Osteoblast (primary cell): ENCODE results near the gene HORMAD2. TPM values are rescaled to one million over a fixed set of nuclear protein-coding genes. Genes with fewer than 3 reads are reported as not detected.

Experiments
- DNase-seq: peaks from one replicate; pipeline ENCODE4 v3.0.0; 2011; ENCODE audit warnings: low spot score, mixed read lengths; ENCODE audit not compliant: insufficient read length; ENCODE audit errors: missing footprints
- H2AFZ ChIP-seq: 2 replicates; pipeline ENCODE4 v1.6.0; 2011; ENCODE audit warnings: mild to moderate bottlenecking, low read length
- H3K27ac ChIP-seq: 2 replicates; pipeline ENCODE4 v1.5.1; 2011; ENCODE audit warnings: mild to moderate bottlenecking, low read depth, low read length, moderate library complexity
- H3K27me3 ChIP-seq: 2 replicates; pipeline ENCODE4 v1.6.0; 2012; ENCODE audit warnings: mild to moderate bottlenecking, control low read depth, inconsistent platforms, low read length, moderate library complexity; ENCODE audit not compliant: insufficient read depth
- H3K36me3 ChIP-seq: 2 replicates; pipeline ENCODE4 v1.5.1; 2011; ENCODE audit warnings: mild to moderate bottlenecking, low read length, control low read depth, moderate library complexity; ENCODE audit not compliant: insufficient read depth
- H3K4me1 ChIP-seq: 2 replicates; pipeline ENCODE4 v1.5.1; 2011; ENCODE audit warnings: mild to moderate bottlenecking, low read length, control low read depth, moderate library complexity; ENCODE audit not compliant: insufficient read depth
- H3K4me2 ChIP-seq: 2 replicates; pipeline ENCODE4 v1.6.0; 2011; ENCODE audit warnings: mild to moderate bottlenecking, low read length; ENCODE audit not compliant: insufficient read depth
- H3K4me3 ChIP-seq: fragments of 200-600 bp; sonication (generic); 3 replicates; pipeline ENCODE4 v1.5.1; 2012; ENCODE audit warnings: mild to moderate bottlenecking, low read length, inconsistent platforms; ENCODE audit not compliant: insufficient read depth
- H3K79me2 ChIP-seq: 2 replicates; pipeline ENCODE4 v1.6.0; 2012; ENCODE audit warnings: mild to moderate bottlenecking, low read length, control low read depth, inconsistent platforms; ENCODE audit not compliant: insufficient read depth
- H3K9me3 ChIP-seq: 2 replicates; pipeline ENCODE4 v1.5.1; 2011; ENCODE audit warnings: low read depth, low read length, control low read depth
- H4K20me1 ChIP-seq: 2 replicates; pipeline ENCODE4 v1.6.0; 2012; ENCODE audit warnings: mild to moderate bottlenecking, low read length, control low read depth; ENCODE audit not compliant: insufficient read depth
- total RNA-seq: library from RNA; depleted of rRNA; stranded (reverse); fragments of >200 nt; gene quantifications from 2 replicates; pipeline ENCODE4 v1.2.3, GENCODE V29; 2012
- TF ChIP-seq, protein P1 (sequence below): IDR thresholded peaks from 2 replicates; pipeline ENCODE4 v1.5.1; 2011; ENCODE audit warnings: mild to moderate bottlenecking, low read depth, low read length, moderate library complexity; ENCODE audit errors: extremely low read depth

Gene HORMAD2
- total RNA-seq, 1 donor = under 0.01 TPM

DNA sequence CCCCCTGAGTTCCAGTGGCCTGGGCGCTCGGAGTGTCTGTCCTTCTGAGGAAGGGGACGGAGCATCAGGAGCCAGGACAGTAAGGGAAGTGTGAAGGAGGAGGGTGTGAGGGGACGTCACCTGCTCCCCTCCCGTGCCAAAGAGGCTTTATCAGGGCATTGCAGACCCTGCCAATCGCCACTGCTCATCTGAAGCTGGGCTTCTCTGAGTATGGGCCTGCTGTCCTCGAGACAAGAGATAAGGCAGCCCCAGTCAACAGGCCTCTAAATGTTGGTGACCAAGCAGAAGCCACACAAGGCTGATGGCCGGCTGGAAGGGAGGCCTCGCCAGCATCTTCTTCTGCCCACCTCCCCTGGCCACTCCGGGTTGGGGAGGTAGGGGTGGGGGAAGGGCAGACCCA, 136.4 kb downstream of the HORMAD2 start:
- no peaks in the 10 kb centered on the region for H3K9me3 ChIP-seq
- H3K36me3 ChIP-seq = no peaks in the 10 kb centered on the region
- no peak overlapping the region for H3K4me3 ChIP-seq
- TF ChIP-seq, protein P1, sequence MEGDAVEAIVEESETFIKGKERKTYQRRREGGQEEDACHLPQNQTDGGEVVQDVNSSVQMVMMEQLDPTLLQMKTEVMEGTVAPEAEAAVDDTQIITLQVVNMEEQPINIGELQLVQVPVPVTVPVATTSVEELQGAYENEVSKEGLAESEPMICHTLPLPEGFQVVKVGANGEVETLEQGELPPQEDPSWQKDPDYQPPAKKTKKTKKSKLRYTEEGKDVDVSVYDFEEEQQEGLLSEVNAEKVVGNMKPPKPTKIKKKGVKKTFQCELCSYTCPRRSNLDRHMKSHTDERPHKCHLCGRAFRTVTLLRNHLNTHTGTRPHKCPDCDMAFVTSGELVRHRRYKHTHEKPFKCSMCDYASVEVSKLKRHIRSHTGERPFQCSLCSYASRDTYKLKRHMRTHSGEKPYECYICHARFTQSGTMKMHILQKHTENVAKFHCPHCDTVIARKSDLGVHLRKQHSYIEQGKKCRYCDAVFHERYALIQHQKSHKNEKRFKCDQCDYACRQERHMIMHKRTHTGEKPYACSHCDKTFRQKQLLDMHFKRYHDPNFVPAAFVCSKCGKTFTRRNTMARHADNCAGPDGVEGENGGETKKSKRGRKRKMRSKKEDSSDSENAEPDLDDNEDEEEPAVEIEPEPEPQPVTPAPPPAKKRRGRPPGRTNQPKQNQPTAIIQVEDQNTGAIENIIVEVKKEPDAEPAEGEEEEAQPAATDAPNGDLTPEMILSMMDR = no peak
- no peaks in the 10 kb centered on the region for H3K79me2 ChIP-seq
- no peaks in the 10 kb centered on the region for H3K27me3 ChIP-seq
- H2AFZ ChIP-seq = no peak overlapping the region
- no peaks in the 10 kb centered on the region for H4K20me1 ChIP-seq
- H3K4me1 ChIP-seq = peaks cover 28% of the 10 kb centered on the region
- H3K4me2 ChIP-seq = no peak overlapping the region
- no peak for DNase-seq
- no peak overlapping the region for H3K27ac ChIP-seq

DNA sequence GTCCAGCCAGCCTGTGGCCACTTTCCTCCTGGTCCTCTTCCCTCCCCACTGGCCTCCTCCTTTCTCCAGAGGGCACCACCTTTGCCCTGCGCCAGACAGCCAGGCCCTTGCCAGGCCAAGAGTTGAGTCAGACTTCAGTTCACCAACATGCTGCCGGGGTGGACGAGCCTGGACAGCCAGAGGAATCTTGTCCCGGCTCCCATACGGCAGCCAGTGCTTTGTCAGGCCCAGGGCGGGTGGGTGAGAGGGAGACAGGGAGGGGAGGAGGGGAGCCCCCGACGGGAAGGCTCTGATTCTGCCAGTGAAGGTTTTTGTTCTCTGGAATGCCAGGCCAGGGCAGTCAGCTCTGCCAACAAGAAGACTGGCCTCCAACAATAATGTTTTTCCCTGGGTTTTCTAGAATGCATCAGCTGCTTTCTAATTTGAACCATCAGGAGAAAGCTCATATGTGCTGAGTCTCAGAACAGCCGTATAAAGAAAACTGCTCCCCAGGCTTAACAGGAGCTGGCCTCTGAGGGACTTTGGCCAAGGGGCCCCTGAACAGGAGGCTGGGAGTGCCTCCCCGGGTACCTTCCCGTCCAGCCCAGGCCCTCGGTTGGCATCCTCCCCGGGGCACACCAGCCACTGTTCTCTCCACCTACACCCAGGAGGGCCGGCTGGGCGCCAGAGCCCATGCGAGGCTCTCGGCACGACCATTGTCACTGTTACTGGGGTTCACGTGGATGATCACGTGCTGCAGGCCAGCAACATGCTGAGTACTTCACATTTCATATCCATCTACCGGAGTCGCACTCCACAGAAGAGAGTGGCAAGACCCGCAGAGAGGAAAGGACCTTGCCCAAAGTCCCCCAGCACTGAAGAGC, 137.7 kb downstream of the HORMAD2 start:
- no peak overlapping the region for H3K4me3 ChIP-seq
- H2AFZ ChIP-seq = peak overlapping the region; percentile 8
- peak overlapping the region; percentile 32 for H3K4me2 ChIP-seq
- H3K4me1 ChIP-seq = peaks cover 19% of the 10 kb centered on the region
- H3K36me3 ChIP-seq = no peaks in the 10 kb centered on the region
- H3K27ac ChIP-seq = peak overlapping the region; percentile 90
- no peak for DNase-seq
- TF ChIP-seq, protein P1 = no peak
- H3K27me3 ChIP-seq = no peaks in the 10 kb centered on the region
- H3K79me2 ChIP-seq = no peaks in the 10 kb centered on the region
- no peaks in the 10 kb centered on the region for H3K9me3 ChIP-seq
- no peaks in the 10 kb centered on the region for H4K20me1 ChIP-seq

DNA sequence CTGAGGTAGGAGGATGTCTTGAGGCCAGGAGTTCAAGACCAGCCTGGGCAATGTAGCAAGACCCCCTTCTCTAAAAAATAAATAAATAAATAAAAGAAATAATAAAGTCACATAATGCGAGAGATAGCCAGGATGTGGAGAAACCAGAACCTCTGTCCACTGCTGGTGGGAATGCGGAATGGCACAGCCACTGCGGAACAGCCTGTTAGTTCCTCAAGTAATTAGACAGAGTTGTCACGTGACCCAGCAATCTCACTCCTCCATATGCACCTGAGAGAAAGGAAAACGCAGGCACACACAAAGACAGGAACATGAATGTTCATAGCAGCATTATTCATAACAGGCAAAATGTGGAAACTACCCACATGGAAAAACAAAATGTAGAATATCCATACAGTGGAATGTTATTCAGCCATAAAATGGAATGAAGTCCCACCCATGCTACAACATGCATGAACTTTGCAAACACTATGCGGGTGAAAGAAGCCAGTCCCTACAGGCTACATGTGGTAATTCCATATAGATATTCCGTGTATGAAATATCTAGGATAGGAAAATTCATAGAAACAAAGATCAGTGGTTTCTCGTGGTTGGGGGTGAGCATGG, 138.9 kb downstream of the HORMAD2 start:
- no peak for DNase-seq
- H3K9me3 ChIP-seq = no peaks in the 10 kb centered on the region
- TF ChIP-seq, protein P1 = peak; percentile 31
- H3K4me1 ChIP-seq = peaks cover 22% of the 10 kb centered on the region
- no peak overlapping the region for H2AFZ ChIP-seq
- no peaks in the 10 kb centered on the region for H3K79me2 ChIP-seq
- H4K20me1 ChIP-seq = no peaks in the 10 kb centered on the region
- no peak overlapping the region for H3K27ac ChIP-seq
- no peak overlapping the region for H3K4me2 ChIP-seq
- no peak overlapping the region for H3K4me3 ChIP-seq
- no peaks in the 10 kb centered on the region for H3K27me3 ChIP-seq
- no peaks in the 10 kb centered on the region for H3K36me3 ChIP-seq

DNA sequence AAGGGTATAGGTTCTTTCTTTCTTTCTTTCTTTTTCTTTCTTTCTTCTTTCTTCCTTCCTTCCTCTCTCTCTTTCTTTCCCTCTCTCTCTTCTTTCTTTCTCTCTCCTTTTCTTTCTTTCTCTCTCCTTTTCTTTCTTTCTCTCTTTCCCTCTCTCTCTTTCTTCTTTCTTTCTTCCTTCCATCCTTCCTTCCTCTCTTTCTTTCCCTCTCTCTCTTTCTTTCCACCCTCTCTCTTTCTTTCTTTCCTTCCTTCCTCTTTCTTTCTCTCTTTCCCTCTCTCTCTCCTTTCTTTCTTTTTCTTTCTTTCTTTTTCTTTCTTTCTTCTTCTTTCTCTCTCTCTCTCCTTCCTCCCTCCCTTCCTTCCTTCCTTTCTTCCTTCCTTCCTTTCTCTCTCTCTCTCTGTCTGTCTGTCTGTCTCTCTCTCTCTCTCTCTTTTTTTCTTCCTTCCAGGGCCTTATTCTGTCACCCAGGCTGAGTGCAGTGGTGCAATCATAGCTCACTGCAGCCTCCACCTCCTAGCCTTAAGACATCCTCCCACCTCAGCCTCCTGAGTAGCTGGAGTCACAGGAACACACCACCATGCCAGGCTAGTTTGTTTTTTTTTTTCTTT, 139.5 kb downstream of the HORMAD2 start:
- Histone ChIP-seq H2AFZ (no peak overlapping the region), H3K79me2 (no peaks in the 10 kb centered on the region), H4K20me1 (no peaks in the 10 kb centered on the region), H3K9me3 (no peaks in the 10 kb centered on the region), H3K4me1 (peaks cover 28% of the 10 kb centered on the region), H3K27me3 (no peaks in the 10 kb centered on the region), H3K4me2 (no peak overlapping the region), H3K27ac (no peak overlapping the region), H3K4me3 (no peak overlapping the region), H3K36me3 (no peaks in the 10 kb centered on the region)
- DNase-seq = no peak
- TF ChIP-seq, protein P1 = no peak
